Mesenchymal stem cell (in vitro differentiated cells and primary cell): ENCODE measurements around the gene RAMP1.

Experiments
- DNase-seq: peaks from one replicate; pipeline ENCODE4 v3.0.0-alpha.2; 2013
- H2AFZ ChIP-seq: one replicate; pipeline ENCODE4 v1.6.1; 2013; ENCODE audit warnings: low read depth, mild to moderate bottlenecking, control low read depth, inconsistent platforms, low read length, moderate library complexity
- H2AK5ac ChIP-seq: 2 replicates; pipeline ENCODE4 v1.6.1; 2013; ENCODE audit warnings: low read length, moderate library complexity, mild to moderate bottlenecking, inconsistent platforms; ENCODE audit not compliant: severe bottlenecking
- H2BK120ac ChIP-seq: one replicate; pipeline ENCODE4 v1.6.1; 2013; ENCODE audit warnings: low read depth, mild to moderate bottlenecking, inconsistent platforms, low read length, moderate library complexity
- H2BK12ac ChIP-seq, 2 experiments: one replicate each; pipeline ENCODE4 v1.6.1; 2013; ENCODE audit warnings: inconsistent platforms in 2 of 2, low read length in 2 of 2, mild to moderate bottlenecking in 2 of 2, moderate library complexity in 2 of 2, control low read depth in 1 of 2
- H2BK15ac ChIP-seq: one replicate; pipeline ENCODE4 v1.6.1; 2013; ENCODE audit warnings: mild to moderate bottlenecking, low read depth, inconsistent platforms; ENCODE audit not compliant: poor library complexity, severe bottlenecking
- H2BK5ac ChIP-seq: 2 replicates; pipeline ENCODE4 v1.6.1; 2013; ENCODE audit warnings: low read depth, mild to moderate bottlenecking, low read length, control low read depth, inconsistent platforms; ENCODE audit not compliant: poor library complexity, severe bottlenecking
- H3K14ac ChIP-seq, 2 experiments: one replicate each; pipeline ENCODE4 v1.6.1; 2013; ENCODE audit warnings: inconsistent platforms in 2 of 2, low read length in 2 of 2, control low read depth in 1 of 2, mild to moderate bottlenecking in 1 of 2, moderate library complexity in 1 of 2
- H3K18ac ChIP-seq, 2 experiments: one replicate each; pipeline ENCODE4 v1.6.1; 2013; ENCODE audit warnings: inconsistent platforms in 2 of 2, low read length in 2 of 2, control low read depth in 1 of 2, low read depth in 1 of 2, mild to moderate bottlenecking in 1 of 2
- H3K23ac ChIP-seq, 2 experiments: one replicate each; pipeline ENCODE4 v1.6.1; 2013; ENCODE audit warnings: inconsistent platforms in 2 of 2, low read length in 2 of 2, mild to moderate bottlenecking in 2 of 2, moderate library complexity in 2 of 2, control low read depth in 1 of 2
- H3K27ac ChIP-seq: 2 replicates; pipeline ENCODE4 v1.5.1; 2013; ENCODE audit warnings: mild to moderate bottlenecking, moderate library complexity, low read length, control low read depth, inconsistent platforms; ENCODE audit not compliant: poor library complexity, severe bottlenecking
- H3K27me3 ChIP-seq, 2 experiments: 2 replicates each; pipeline versions ENCODE4 v1.6.1 to v1.7.0; 2013; ENCODE audit warnings: low read length in 2 of 2, mild to moderate bottlenecking in 2 of 2, moderate library complexity in 2 of 2, control low read depth in 1 of 2, inconsistent platforms in 1 of 2; ENCODE audit not compliant: control insufficient read depth in 1 of 2, insufficient read depth in 1 of 2
- H3K36me3 ChIP-seq, 2 experiments: 2 replicates each; pipeline versions ENCODE4 v1.6.1 to v1.7.0; 2013; ENCODE audit warnings: low read length in 2 of 2, control low read depth in 1 of 2, inconsistent platforms in 1 of 2, low read depth in 1 of 2, mild to moderate bottlenecking in 1 of 2; ENCODE audit not compliant: insufficient read depth in 2 of 2, control insufficient read depth in 1 of 2
- H3K4ac ChIP-seq, 2 experiments: one replicate each; pipeline ENCODE4 v1.6.1; 2013; ENCODE audit warnings: inconsistent platforms in 2 of 2, low read length in 2 of 2, mild to moderate bottlenecking in 2 of 2, moderate library complexity in 2 of 2, control low read depth in 1 of 2, low read depth in 1 of 2
- H3K4me1 ChIP-seq: 2 replicates; pipeline ENCODE4 v1.6.1; 2013; ENCODE audit warnings: low read depth, low read length, control low read depth; ENCODE audit not compliant: control insufficient read depth, insufficient read depth
- H3K4me2 ChIP-seq: 2 replicates; pipeline ENCODE4 v1.6.1; 2013; ENCODE audit warnings: low read length, mild to moderate bottlenecking, inconsistent platforms; ENCODE audit not compliant: poor library complexity, severe bottlenecking
- H3K4me3 ChIP-seq, 2 experiments: 2 replicates each; pipeline versions ENCODE4 v1.5.1 to v1.7.0; 2013; ENCODE audit warnings: low read length in 2 of 2, mild to moderate bottlenecking in 2 of 2, control low read depth in 1 of 2, low read depth in 1 of 2; ENCODE audit not compliant: insufficient read depth in 1 of 2
- H3K79me1 ChIP-seq: replicated peaks from 2 replicates; pipeline ENCODE4 v1.6.1; 2013; ENCODE audit warnings: mild to moderate bottlenecking, control low read depth, low read length, inconsistent platforms; ENCODE audit not compliant: poor library complexity, severe bottlenecking
- H3K9ac ChIP-seq: 2 replicates; pipeline ENCODE4 v1.7.0; 2013; ENCODE audit warnings: mild to moderate bottlenecking, low read length, moderate library complexity
- H3K9me3 ChIP-seq: 2 replicates; pipeline ENCODE4 v1.7.0; 2013; ENCODE audit warnings: mild to moderate bottlenecking, low read length; ENCODE audit not compliant: control insufficient read depth
- H4K8ac ChIP-seq: one replicate; pipeline ENCODE4 v1.6.1; 2013; ENCODE audit warnings: inconsistent platforms, mild to moderate bottlenecking, low read length, moderate library complexity
- H4K91ac ChIP-seq: one replicate; pipeline ENCODE4 v1.6.1; 2013; ENCODE audit warnings: mild to moderate bottlenecking, low read length, inconsistent platforms
- WGBS: methylation state at CpG from one replicate; pipeline ENCODE4 v1.1.7; 2013; ENCODE audit warnings: mixed read lengths; 5-methylcytosine and 5-hydroxymethylcytosine counted together

Gene RAMP1

GRCh38 chr2:237932731-237933131, 73.3 kb downstream of the RAMP1 start:
- H3K14ac ChIP-seq: no peak overlapping the region
- DNase-seq: no peak

DNA sequence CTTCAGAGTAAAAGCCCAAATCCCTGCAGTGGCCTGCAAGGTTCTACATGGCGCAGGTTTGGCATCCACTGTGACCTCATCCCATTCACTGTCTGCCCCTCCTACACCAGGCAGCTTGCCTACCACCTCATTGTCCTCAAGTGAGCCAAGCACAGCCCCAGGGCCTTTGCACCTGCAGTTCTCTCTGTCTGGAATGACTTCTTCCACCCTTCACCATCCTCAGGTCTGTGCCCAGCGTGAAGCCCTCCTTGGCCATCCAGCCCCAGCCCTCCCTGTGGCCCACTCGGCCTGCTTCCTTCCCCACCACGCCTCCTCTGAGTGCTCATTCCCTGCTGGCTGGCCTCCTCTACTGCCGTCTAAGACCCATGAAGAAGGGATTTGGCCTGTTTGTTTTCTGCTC, 74.8 kb downstream of the RAMP1 start:
- peaks cover 5 to 7% of the 10 kb centered on the region in 2 experiments for H3K27me3 ChIP-seq
- DNase-seq: no peak
- H3K23ac ChIP-seq: no peak overlapping the region
- no peak overlapping the region for H4K8ac ChIP-seq
- 93% methylated on average over 5 of the region's 5 CpGs for WGBS
- no peak overlapping the region for H2BK15ac ChIP-seq
- no peak overlapping the region for H2AFZ ChIP-seq
- peaks cover 4% of the 10 kb centered on the region for H3K4me1 ChIP-seq
- H3K4me2 ChIP-seq: no peak overlapping the region
- H4K91ac ChIP-seq: no peak overlapping the region
- no peak overlapping the region for H3K4ac ChIP-seq
- peak overlapping the region in 1 of 2 experiments; percentile 26 for H3K14ac ChIP-seq
- no peak overlapping the region for H2BK12ac ChIP-seq
- H2BK5ac ChIP-seq: no peak overlapping the region
- no peak overlapping the region for H3K27ac ChIP-seq
- no peaks in the 10 kb centered on the region for H3K36me3 ChIP-seq
- H3K9ac ChIP-seq: no peak overlapping the region
- H3K4me3 ChIP-seq: no peak overlapping the region
- H2BK120ac ChIP-seq: no peak overlapping the region
- no peaks in the 10 kb centered on the region for H3K79me1 ChIP-seq
- H2AK5ac ChIP-seq: no peak overlapping the region
- no peak overlapping the region for H3K18ac ChIP-seq
- no peaks in the 10 kb centered on the region for H3K9me3 ChIP-seq

More at GRCh38 chr2:237932731-237933131, 73.3 kb downstream of the RAMP1 start:
- H2BK120ac ChIP-seq: no peak overlapping the region
- no peak overlapping the region for H3K4ac ChIP-seq
- H3K36me3 ChIP-seq: no peaks in the 10 kb centered on the region
- H4K91ac ChIP-seq: no peak overlapping the region
- H3K4me3 ChIP-seq: no peak overlapping the region
- peaks cover 4% of the 10 kb centered on the region for H3K4me1 ChIP-seq
- no peak overlapping the region for H3K18ac ChIP-seq
- H2AFZ ChIP-seq: no peak overlapping the region
- H2BK15ac ChIP-seq: no peak overlapping the region
- H3K79me1 ChIP-seq: no peaks in the 10 kb centered on the region
- H2BK12ac ChIP-seq: no peak overlapping the region
- H3K9me3 ChIP-seq: no peaks in the 10 kb centered on the region
- H3K23ac ChIP-seq: no peak overlapping the region
- WGBS: 100% methylated on average over 2 of the region's 3 CpGs
- H3K4me2 ChIP-seq: no peak overlapping the region
- no peak overlapping the region for H4K8ac ChIP-seq
- peaks cover 7 to 9% of the 10 kb centered on the region in 2 experiments for H3K27me3 ChIP-seq
- no peak overlapping the region for H3K9ac ChIP-seq
- H2AK5ac ChIP-seq: no peak overlapping the region
- H3K27ac ChIP-seq: no peak overlapping the region
- H2BK5ac ChIP-seq: no peak overlapping the region

GRCh38 chr2:237935740-237936452, 76.5 kb downstream of the RAMP1 start:
- H2BK5ac ChIP-seq: no peak overlapping the region
- H3K9me3 ChIP-seq: no peaks in the 10 kb centered on the region
- H3K18ac ChIP-seq: no peak overlapping the region
- no peaks in the 10 kb centered on the region for H3K79me1 ChIP-seq
- H2BK15ac ChIP-seq: no peak overlapping the region
- no peak overlapping the region for H2BK120ac ChIP-seq
- no peak for DNase-seq
- no peak overlapping the region for H3K4me2 ChIP-seq
- no peak overlapping the region for H3K4me3 ChIP-seq
- no peak overlapping the region for H3K23ac ChIP-seq
- H4K91ac ChIP-seq: no peak overlapping the region
- H3K27ac ChIP-seq: no peak overlapping the region
- peak overlapping the region in 1 of 2 experiments; percentile 50 for H3K4ac ChIP-seq
- no peak overlapping the region for H2AK5ac ChIP-seq
- peaks cover 0 to 3% of the 10 kb centered on the region in 2 experiments for H3K27me3 ChIP-seq
- H3K9ac ChIP-seq: no peak overlapping the region
- H4K8ac ChIP-seq: no peak overlapping the region
- no peak overlapping the region for H2AFZ ChIP-seq
- peaks cover 4% of the 10 kb centered on the region for H3K4me1 ChIP-seq
- no peak overlapping the region for H3K14ac ChIP-seq
- 90% methylated on average over 8 of the region's 11 CpGs for WGBS
- H2BK12ac ChIP-seq: peak overlapping the region in 1 of 2 experiments; percentile 54
- H3K36me3 ChIP-seq: no peaks in the 10 kb centered on the region

DNA sequence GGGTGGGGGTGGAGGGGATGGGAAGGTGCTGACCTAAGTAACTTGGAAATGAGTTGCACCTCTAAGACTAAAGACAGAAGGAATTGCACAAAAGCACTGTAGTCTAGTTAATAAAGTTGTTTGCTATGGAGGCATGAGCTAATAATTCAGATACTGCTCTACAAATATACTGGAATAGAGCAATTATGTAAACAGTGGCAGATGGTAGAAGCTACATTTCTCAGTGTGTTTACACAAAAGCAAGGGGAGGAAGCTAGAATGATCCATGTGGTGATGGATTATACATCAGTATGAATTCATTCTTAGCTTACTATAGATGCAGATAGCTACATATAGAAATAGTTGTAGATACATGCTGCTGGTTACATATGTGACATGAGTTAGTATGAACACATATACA, 79.8 kb downstream of the RAMP1 start:
- Histone ChIP-seq H3K9ac (no peak overlapping the region), H3K4me3 (no peak overlapping the region), H4K8ac (no peak overlapping the region), H2AFZ (no peak overlapping the region), H3K4ac (no peak overlapping the region), H3K4me1 (no peaks in the 10 kb centered on the region), H3K14ac (no peak overlapping the region), H3K18ac (no peak overlapping the region), H3K9me3 (no peaks in the 10 kb centered on the region), H2BK15ac (no peak overlapping the region), H3K79me1 (no peaks in the 10 kb centered on the region), H4K91ac (no peak overlapping the region), H2BK5ac (no peak overlapping the region), H2AK5ac (no peak overlapping the region), H3K4me2 (no peak overlapping the region), H3K23ac (no peak overlapping the region), H2BK120ac (no peak overlapping the region), H3K36me3 (no peaks in the 10 kb centered on the region), H3K27me3 (peaks cover 3 to 4% of the 10 kb centered on the region in 2 experiments), H2BK12ac (no peak overlapping the region), H3K27ac (no peak overlapping the region)
- peak; percentile 35 for DNase-seq
